DMS153 (cell line): ENCODE results near the gene FXYD7.
"Not testable (repeated sequence)": the region's sequence is repeated elsewhere in the genome, so short reads cannot be mapped to it uniquely, and the experiment has no call there.

Source experiments
- DNase-seq: peaks from one replicate; lab custom pipeline; 2025; lab: John Stamatoyannopoulos, UW

FXYD7 gene

GRCh38 chr19:35143231-35143715 is at the start of gene FXYD7:
Gene FXYD7 (plus strand): TSS chr19:35143255. CDS start chr19:35143334, 79 bp downstream.
- DNase-seq, result no peak

GRCh38 chr19:35093430-35093829 is 49.6 kb upstream of the FXYD7 start:
- no peak for DNase-seq

GRCh38 chr19:35093941-35094647 is 49.0 kb upstream of the FXYD7 start:
- DNase-seq, result no peak

GRCh38 chr19:35094656-35095055 is 48.4 kb upstream of the FXYD7 start:
- no peak for DNase-seq

- no peak for DNase-seq
These were observed 47.2 kb upstream of the FXYD7 start for GRCh38 chr19:35095667-35096368.

GRCh38 chr19:35098413-35099049 is 44.5 kb upstream of the FXYD7 start:
- DNase-seq, result no peak

GRCh38 chr19:35099155-35099896 is 43.7 kb upstream of the FXYD7 start:
- DNase-seq, result no peak

GRCh38 chr19:35099897-35100275 is 43.2 kb upstream of the FXYD7 start:
- DNase-seq, result no peak

- DNase-seq, result no peak
These were observed 42.2 kb upstream of the FXYD7 start for GRCh38 chr19:35100588-35101533.

GRCh38 chr19:35101949-35102348 is 41.1 kb upstream of the FXYD7 start:
- not testable (repeated sequence) for DNase-seq

- DNase-seq, result not testable (repeated sequence)
These were observed 39.4 kb upstream of the FXYD7 start for GRCh38 chr19:35103614-35104013.

GRCh38 chr19:35104361-35104760 is 38.7 kb upstream of the FXYD7 start:
- DNase-seq, result no peak

GRCh38 chr19:35105047-35105410 is 38.0 kb upstream of the FXYD7 start:
- no peak for DNase-seq

GRCh38 chr19:35105411-35106290 is 37.4 kb upstream of the FXYD7 start:
- DNase-seq, result no peak

- DNase-seq, result no peak
These were observed 36.8 kb upstream of the FXYD7 start for GRCh38 chr19:35106291-35106583.

GRCh38 chr19:35106898-35107541 is 36.0 kb upstream of the FXYD7 start:
- no peak for DNase-seq

- no peak for DNase-seq
These were observed 35.5 kb upstream of the FXYD7 start for GRCh38 chr19:35107545-35107944.

- DNase-seq, result no peak
These were observed 34.3 kb upstream of the FXYD7 start for GRCh38 chr19:35108730-35109129.

GRCh38 chr19:35109395-35110112 is 33.5 kb upstream of the FXYD7 start:
- no peak for DNase-seq
